Measurements from ENCODE around the gene ECSCR. TPM values are rescaled to one million over a fixed set of nuclear protein-coding genes. Genes with fewer than 3 reads are reported as not detected.
A peak's percentile ranks its signal among the peaks of the same experiment; 100 is the strongest.

The ECSCR gene
- total and polyA plus RNA-seq, 4 donors = 10.3 to 63.2 (median 22.8) TPM

DNA sequence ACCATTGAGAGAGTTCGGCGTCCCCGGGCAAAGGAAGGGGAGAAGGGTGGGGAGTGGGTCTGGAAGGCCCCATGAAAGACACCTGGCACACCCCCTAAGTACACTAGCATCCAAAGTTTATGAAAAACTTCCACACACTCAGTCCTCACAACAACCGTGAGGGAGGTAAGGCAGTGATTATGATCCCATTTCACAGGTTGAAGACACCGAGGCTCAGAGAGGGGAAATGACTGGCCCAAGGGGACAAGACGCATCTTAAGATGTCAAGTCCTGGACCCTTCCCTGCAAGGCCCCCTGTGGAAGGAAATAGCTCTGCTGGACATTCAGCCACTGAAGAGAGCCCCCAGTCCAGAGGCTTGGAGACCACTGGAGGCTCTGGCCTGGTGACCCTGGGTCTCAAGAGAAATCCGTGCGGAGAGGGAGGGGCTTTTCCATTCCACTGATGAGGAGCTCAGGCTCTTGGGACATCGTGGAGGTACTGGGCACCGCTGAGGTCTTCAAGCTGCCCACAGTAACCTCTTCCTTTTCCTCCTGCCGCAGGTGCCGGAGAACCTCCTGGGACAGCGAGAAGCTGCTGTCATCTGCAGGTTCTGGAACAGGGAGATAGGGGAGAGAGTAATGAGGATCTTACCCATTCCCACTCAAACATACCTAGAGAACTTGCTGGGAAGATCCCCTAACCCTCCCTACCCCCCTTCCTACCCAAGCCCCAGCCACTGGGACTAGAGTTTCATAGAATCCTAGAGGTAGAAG, 13.5 kb upstream of the ECSCR start:
- WGBS (ENCODE audit: insufficient coverage) = 91% methylated on average over 6 of the region's 13 CpGs
- DNase-seq (ENCODE audit: low read depth in 4 of 6, low spot score in 6 of 6) = no peak
- no peak overlapping the region for H3K4me3 ChIP-seq (ENCODE audit: low read depth, low read length)
- no peaks in the 10 kb centered on the region for H3K9me3 ChIP-seq (ENCODE audit: control insufficient read depth, insufficient read depth, low read length)
- no peaks in the 10 kb centered on the region for H3K36me3 ChIP-seq (ENCODE audit: control insufficient read depth, insufficient read depth, low read length)
- H3K27ac ChIP-seq (ENCODE audit: low read depth, low read length) = no peak overlapping the region
- no peaks in the 10 kb centered on the region for H3K27me3 ChIP-seq (ENCODE audit: control insufficient read depth, insufficient read depth, low read length)
- peaks cover 15% of the 10 kb centered on the region for H3K4me1 ChIP-seq (ENCODE audit: control insufficient read depth, insufficient read depth, low read length)

DNA sequence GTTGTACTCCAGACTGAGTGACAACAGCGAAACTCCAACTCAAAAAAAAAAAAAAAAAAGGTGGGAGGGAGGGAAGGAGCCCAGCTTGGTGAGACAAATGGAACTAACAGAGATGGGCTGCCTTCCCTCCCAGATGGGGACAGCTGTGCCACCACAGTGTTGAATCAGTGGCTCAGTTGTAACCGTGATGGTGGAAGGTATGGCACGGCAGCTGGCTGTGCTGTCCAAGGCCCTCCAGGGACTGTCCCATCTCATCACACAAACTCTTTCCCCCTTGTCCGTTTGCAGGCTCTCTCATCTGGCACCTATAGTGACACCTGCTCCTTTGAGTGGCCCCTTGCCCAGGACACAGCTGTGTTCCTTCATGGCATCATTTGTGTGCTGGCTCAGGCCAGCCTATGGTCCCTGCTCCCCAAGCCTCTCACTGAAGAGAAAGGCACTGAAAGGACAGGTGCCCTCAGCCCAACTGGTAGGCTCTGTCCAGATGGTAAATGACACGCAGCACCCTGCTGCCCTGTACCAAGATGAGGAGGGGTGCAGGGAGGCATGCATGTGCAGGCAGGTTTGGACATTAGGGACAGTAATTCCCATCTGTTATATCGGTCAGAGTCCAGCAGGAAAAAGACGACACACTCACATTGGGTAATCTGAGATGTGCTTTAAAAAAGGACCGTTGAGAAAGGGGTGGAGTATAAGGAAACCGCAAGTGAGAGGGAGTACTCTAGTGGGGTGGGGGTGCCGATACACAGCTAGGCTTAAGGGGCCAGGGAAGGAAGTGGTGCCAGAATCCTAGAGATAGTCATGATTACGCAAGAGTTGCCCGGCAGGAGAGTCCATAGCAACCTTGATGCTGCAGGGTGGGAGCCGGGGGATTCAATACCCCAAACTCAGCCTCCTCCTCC, 12.6 kb upstream of the ECSCR start:
- DNase-seq (ENCODE audit: low read depth in 4 of 6, low spot score in 6 of 6) = peak in 1 of 6 donors; percentile 21

DNA sequence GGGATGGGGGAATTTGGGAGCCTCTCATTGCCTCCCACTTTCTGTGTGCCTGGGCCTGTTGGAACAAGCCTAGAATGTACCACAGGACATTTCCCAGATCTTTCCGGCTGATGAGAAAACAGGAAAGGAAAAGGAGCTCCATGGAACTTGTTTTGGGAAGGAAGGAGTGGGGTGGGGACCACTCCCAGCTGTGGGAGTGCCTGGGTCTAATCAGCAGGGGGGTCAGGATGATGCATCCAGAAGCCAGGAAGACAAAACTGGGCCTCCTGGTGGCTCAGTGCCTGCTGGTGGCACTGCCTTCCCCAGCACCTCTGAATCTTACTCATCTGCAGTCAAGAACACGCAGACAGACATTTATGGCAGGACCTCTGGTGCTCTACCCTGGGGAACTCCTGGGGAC, 11.0 kb upstream of the ECSCR start:
- Histone ChIP-seq H3K36me3 (ENCODE audit: control insufficient read depth, insufficient read depth, low read length) (no peaks in the 10 kb centered on the region), H3K4me3 (ENCODE audit: low read depth, low read length) (no peak overlapping the region), H3K9me3 (ENCODE audit: control insufficient read depth, insufficient read depth, low read length) (no peaks in the 10 kb centered on the region), H3K27me3 (ENCODE audit: control insufficient read depth, insufficient read depth, low read length) (no peaks in the 10 kb centered on the region), H3K4me1 (ENCODE audit: control insufficient read depth, insufficient read depth, low read length) (peaks cover 15% of the 10 kb centered on the region), H3K27ac (ENCODE audit: low read depth, low read length) (peak overlapping the region; percentile 67)
- no peak for DNase-seq (ENCODE audit: low read depth in 4 of 6, low spot score in 6 of 6)
- WGBS (ENCODE audit: insufficient coverage) = 81% methylated on average over 2 of the region's 2 CpGs

More for the DNA sequence above, 12.6 kb upstream of the ECSCR start:
- WGBS (ENCODE audit: insufficient coverage) = 56% methylated on average over 9 of the region's 13 CpGs
- Histone ChIP-seq H3K4me3 (ENCODE audit: low read depth, low read length) (no peak overlapping the region), H3K36me3 (ENCODE audit: control insufficient read depth, insufficient read depth, low read length) (no peaks in the 10 kb centered on the region), H3K4me1 (ENCODE audit: control insufficient read depth, insufficient read depth, low read length) (peaks cover 15% of the 10 kb centered on the region), H3K27ac (ENCODE audit: low read depth, low read length) (no peak overlapping the region), H3K27me3 (ENCODE audit: control insufficient read depth, insufficient read depth, low read length) (no peaks in the 10 kb centered on the region), H3K9me3 (ENCODE audit: control insufficient read depth, insufficient read depth, low read length) (no peaks in the 10 kb centered on the region)

DNA sequence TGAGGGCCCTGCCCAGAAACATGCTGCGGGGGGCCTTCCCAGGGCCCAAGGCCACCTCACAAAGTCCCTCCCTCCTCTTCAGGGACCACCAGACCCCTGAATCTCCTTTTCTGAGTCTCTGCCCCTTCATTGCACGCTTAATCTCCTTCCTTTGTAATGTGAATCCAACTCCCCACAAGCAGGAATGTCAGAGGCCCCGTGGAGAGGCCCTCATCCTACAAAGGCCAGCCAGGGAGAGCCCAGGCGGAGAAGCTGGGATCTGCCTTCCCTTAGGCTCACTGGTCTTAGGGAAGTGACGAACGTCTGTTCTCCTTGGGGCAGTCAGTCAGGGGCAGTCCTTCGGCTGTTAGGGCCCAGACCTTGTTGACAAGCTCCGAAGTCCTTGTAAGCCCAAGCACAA, 10.6 kb upstream of the ECSCR start:
- Histone ChIP-seq H3K36me3 (ENCODE audit: control insufficient read depth, insufficient read depth, low read length) (no peaks in the 10 kb centered on the region), H3K4me1 (ENCODE audit: control insufficient read depth, insufficient read depth, low read length) (peaks cover 15% of the 10 kb centered on the region), H3K9me3 (ENCODE audit: control insufficient read depth, insufficient read depth, low read length) (no peaks in the 10 kb centered on the region), H3K27me3 (ENCODE audit: control insufficient read depth, insufficient read depth, low read length) (no peaks in the 10 kb centered on the region), H3K4me3 (ENCODE audit: low read depth, low read length) (no peak overlapping the region), H3K27ac (ENCODE audit: low read depth, low read length) (peak overlapping the region; percentile 67)
- DNase-seq (ENCODE audit: low read depth in 4 of 6, low spot score in 6 of 6) = no peak
- 63% methylated on average over 5 of the region's 8 CpGs for WGBS (ENCODE audit: insufficient coverage)

DNA sequence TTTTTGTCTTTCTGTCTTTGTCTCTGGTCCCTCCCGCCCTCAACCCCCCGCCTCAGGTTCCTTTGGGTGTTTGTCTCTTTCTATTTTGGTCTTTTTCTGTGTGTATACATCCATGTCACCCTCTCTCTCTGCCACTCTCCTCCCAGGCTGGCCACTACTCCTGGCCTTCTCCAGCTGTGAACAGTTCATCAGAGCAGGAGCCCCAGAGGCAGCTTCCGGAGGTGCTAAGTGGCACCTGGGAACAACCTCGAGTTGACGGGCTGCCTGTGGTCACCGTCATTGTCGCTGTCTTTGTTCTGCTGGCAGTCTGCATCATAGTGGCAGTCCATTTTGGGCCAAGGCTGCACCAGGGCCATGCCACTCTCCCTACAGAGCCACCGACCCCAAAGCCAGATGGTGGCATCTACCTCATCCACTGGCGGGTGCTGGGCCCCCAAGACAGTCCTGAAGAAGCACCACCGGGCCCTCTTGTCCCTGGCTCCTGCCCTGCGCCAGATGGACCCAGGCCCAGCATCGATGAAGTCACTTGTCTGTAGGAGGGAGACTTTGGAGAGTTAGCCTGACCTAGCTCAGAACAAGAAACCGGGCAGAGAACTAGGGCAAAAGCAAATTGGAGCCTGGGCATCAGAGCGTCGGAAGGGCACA, 10.0 kb upstream of the ECSCR start:
- Histone ChIP-seq H3K27ac (ENCODE audit: low read depth, low read length) (peak overlapping the region; percentile 67), H3K36me3 (ENCODE audit: control insufficient read depth, insufficient read depth, low read length) (no peaks in the 10 kb centered on the region), H3K27me3 (ENCODE audit: control insufficient read depth, insufficient read depth, low read length) (no peaks in the 10 kb centered on the region), H3K4me3 (ENCODE audit: low read depth, low read length) (no peak overlapping the region), H3K9me3 (ENCODE audit: control insufficient read depth, insufficient read depth, low read length) (no peaks in the 10 kb centered on the region), H3K4me1 (ENCODE audit: control insufficient read depth, insufficient read depth, low read length) (peaks cover 15% of the 10 kb centered on the region)
- DNase-seq (ENCODE audit: low read depth in 4 of 6, low spot score in 6 of 6) = no peak
- WGBS (ENCODE audit: insufficient coverage) = 72% methylated on average over 12 of the region's 15 CpGs

DNA sequence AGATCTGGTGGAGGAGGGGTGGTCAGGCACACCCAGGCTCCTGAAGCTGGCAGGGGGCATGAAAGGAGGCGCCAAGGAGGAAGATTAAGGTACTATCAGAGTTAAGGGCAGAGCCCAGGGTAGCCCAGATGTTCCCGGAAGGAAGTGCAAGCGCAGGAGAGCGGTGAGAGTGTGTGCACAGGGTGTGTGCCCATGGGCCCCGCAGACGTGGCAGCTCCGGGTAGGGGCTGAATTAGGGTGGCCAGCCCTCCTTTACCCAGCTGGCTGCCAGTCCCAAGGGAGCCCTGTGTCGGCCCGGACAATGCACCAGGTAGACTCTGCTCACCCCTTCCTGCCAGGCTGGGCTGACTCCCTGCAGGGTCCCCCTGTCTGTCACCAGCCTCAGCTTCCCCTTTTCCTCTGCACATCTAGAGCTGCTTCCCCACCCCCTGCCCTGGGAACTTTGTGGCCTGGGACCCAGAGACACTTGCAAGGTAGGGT, 8.3 kb upstream of the ECSCR start, which contains the start of gene SMIM33:
Gene SMIM33 (plus strand): TSS at position 184 of the 480 bp plus-strand sequence. CDS start 118 bp downstream, at position 302.
- no peak within 1 kb of the TSS for H3K4me3 ChIP-seq (ENCODE audit: low read depth, low read length)
- H3K27ac ChIP-seq (ENCODE audit: low read depth, low read length) = no peak within 1 kb of the TSS
- no peaks in the 10 kb centered on the region for H3K27me3 ChIP-seq (ENCODE audit: control insufficient read depth, insufficient read depth, low read length)
- DNase-seq (ENCODE audit: low read depth in 4 of 6, low spot score in 6 of 6) = no peak
- 84% methylated on average over 8 of the region's 9 CpGs for WGBS (ENCODE audit: insufficient coverage)
- peaks cover 15% of the 10 kb centered on the region for H3K4me1 ChIP-seq (ENCODE audit: control insufficient read depth, insufficient read depth, low read length)
- H3K36me3 ChIP-seq (ENCODE audit: control insufficient read depth, insufficient read depth, low read length) = no peaks in the 10 kb centered on the region
- H3K9me3 ChIP-seq (ENCODE audit: control insufficient read depth, insufficient read depth, low read length) = no peaks in the 10 kb centered on the region

DNA sequence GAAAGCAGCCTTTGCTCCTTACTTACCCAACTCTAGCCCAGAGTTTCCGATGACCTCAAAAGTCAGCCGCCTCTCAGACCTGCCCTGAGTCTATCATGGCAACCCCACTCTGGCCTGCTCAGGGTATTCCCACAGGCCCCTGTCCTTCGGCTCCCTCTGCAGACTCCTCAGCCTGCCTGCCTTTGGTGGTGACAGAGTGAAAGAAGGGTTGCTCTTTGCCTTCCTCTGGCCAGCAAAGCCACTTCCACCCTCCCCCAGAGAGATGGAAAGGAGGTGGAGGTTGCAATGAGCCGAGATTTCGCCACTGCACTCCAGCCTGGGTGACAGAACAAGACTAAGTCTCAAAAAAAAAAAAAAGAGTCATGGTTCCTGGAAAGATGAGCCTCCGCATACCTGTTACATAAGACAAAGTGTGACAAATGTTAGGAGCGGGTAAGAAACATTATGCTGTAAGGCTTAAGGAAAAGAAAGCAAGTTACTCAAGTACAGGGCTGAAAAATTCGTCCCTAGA, 5.9 kb upstream of the ECSCR start:
- no peaks in the 10 kb centered on the region for H3K9me3 ChIP-seq (ENCODE audit: control insufficient read depth, insufficient read depth, low read length)
- H3K27ac ChIP-seq (ENCODE audit: low read depth, low read length) = no peak overlapping the region
- H3K4me1 ChIP-seq (ENCODE audit: control insufficient read depth, insufficient read depth, low read length) = peaks cover 11% of the 10 kb centered on the region
- no peaks in the 10 kb centered on the region for H3K36me3 ChIP-seq (ENCODE audit: control insufficient read depth, insufficient read depth, low read length)
- no peak overlapping the region for H3K4me3 ChIP-seq (ENCODE audit: low read depth, low read length)
- 89% methylated on average over 3 of the region's 8 CpGs for WGBS (ENCODE audit: insufficient coverage)
- no peak for DNase-seq (ENCODE audit: low read depth in 4 of 6, low spot score in 6 of 6)
- no peaks in the 10 kb centered on the region for H3K27me3 ChIP-seq (ENCODE audit: control insufficient read depth, insufficient read depth, low read length)

DNA sequence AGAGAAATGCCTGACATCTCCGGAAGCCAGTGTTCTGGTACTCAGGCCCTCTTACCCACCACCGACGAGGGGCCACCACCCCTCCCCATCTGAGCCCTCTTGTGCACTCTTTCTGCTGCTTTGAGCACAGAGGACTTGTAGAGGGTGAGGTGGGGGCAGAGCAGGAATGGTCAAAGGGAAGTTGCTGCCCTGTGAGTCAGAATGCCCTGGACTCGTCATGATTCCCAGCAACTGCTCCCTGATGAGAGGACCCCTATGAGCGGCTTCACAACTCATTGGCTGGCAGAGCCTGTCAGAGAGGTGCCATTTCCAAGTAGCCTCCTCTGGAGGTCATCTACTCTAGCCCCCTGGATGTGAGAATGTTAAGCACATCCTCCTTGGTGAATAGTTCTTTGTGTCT, 845 bp downstream of the ECSCR start:
- Histone ChIP-seq H3K27ac (ENCODE audit: low read depth, low read length) (no peak overlapping the region), H3K4me3 (ENCODE audit: low read depth, low read length) (no peak overlapping the region), H3K4me1 (ENCODE audit: control insufficient read depth, insufficient read depth, low read length) (no peaks in the 10 kb centered on the region), H3K36me3 (ENCODE audit: control insufficient read depth, insufficient read depth, low read length) (no peaks in the 10 kb centered on the region), H3K9me3 (ENCODE audit: control insufficient read depth, insufficient read depth, low read length) (no peaks in the 10 kb centered on the region), H3K27me3 (ENCODE audit: control insufficient read depth, insufficient read depth, low read length) (no peaks in the 10 kb centered on the region)
- WGBS (ENCODE audit: insufficient coverage) = 80% methylated on average over 1 of the region's 5 CpGs
- no peak for DNase-seq (ENCODE audit: low read depth in 4 of 6, low spot score in 6 of 6)

DNA sequence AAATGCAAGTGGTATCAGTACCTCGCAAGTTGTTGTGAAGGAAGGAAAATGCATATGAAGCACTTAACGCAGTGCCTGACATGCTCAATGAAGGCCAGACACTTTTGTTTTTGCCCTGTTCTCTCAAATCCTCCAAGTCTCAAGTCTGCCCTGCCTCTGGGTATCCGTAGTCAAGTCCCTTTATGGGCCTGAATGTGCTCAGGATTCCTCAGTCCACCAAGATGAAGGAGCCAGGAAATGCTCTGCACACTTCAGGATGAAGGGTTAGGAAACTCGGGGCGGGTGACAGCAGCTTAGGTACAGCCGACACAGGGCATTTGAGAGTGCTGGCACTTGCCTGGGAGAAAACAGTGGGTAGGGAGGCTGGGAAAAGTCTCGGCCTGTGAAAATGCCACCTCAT, 1.4 kb downstream of the ECSCR start:
- DNase-seq (ENCODE audit: low read depth in 4 of 6, low spot score in 6 of 6) = no peak
- no peaks in the 10 kb centered on the region for H3K4me1 ChIP-seq (ENCODE audit: control insufficient read depth, insufficient read depth, low read length)
- no peaks in the 10 kb centered on the region for H3K36me3 ChIP-seq (ENCODE audit: control insufficient read depth, insufficient read depth, low read length)
- no peak overlapping the region for H3K27ac ChIP-seq (ENCODE audit: low read depth, low read length)
- 85% methylated on average over 7 of the region's 7 CpGs for WGBS (ENCODE audit: insufficient coverage)
- no peaks in the 10 kb centered on the region for H3K9me3 ChIP-seq (ENCODE audit: control insufficient read depth, insufficient read depth, low read length)
- H3K4me3 ChIP-seq (ENCODE audit: low read depth, low read length) = peak overlapping the region; percentile 7
- no peaks in the 10 kb centered on the region for H3K27me3 ChIP-seq (ENCODE audit: control insufficient read depth, insufficient read depth, low read length)

Measured in spinal cord (tissue), 10 donors.